H1 (cell line): Measurements from ENCODE around the gene AGAP3. TPM values are rescaled to one million over a fixed set of nuclear protein-coding genes. Genes with fewer than 3 reads are reported as not detected.
A peak's percentile ranks its signal among the peaks of the same experiment; 100 is the strongest.

Experiments
- CTCF ChIP-seq, 3 experiments: IDR thresholded peaks; 1 replicate in 2 of 3; 2 replicates in 1 of 3; pipeline versions ENCODE4 v1.5.1 to v1.6.1; 2011; ENCODE audit warnings: low read length in 3 of 3, mild to moderate bottlenecking in 3 of 3, inconsistent platforms in 2 of 3, low read depth in 1 of 3, moderate library complexity in 1 of 3; ENCODE audit not compliant: insufficient read depth in 1 of 3; ENCODE audit errors: control extremely low read depth in 1 of 3
- FOSL1 ChIP-seq: IDR thresholded peaks from 2 replicates; pipeline ENCODE4 v1.6.1; 2011; ENCODE audit warnings: mild to moderate bottlenecking, low read depth, low read length, moderate library complexity; ENCODE audit not compliant: insufficient read depth
- KDM4A ChIP-seq: IDR thresholded peaks from one replicate; pipeline ENCODE4 v1.7.1; 2012; ENCODE audit warnings: low read depth, mild to moderate bottlenecking, moderate library complexity, low read length, inconsistent platforms; ENCODE audit not compliant: severe bottlenecking
- POU5F1 ChIP-seq: IDR thresholded peaks from 2 replicates; pipeline ENCODE4 v1.6.1; 2011; ENCODE audit warnings: low read depth, mild to moderate bottlenecking, low read length, moderate library complexity
- polyA plus RNA-seq, 7 experiments: library from polyadenylated mRNA; depleted of rRNA in 3 of 7; stranded (reverse) in 5 of 7; unstranded in 2 of 7; fragments of >200 nt in 5 of 7; fragments of 200-250 nt in 2 of 7; gene quantifications; 1 replicate in 5 of 7; 2 replicates in 1 of 7; 4 replicates in 1 of 7; pipeline versions ENCODE4 v1.2.1 to v1.2.3, GENCODE V29; 2011 to 2013; ENCODE audit warnings: missing spikeins in 2 of 7, mixed read lengths in 2 of 7
- total RNA-seq: library from RNA; stranded (reverse); fragmentation: NEBNext Ultra II Directional; extraction: Animal tissue kit (Norgen Biotek cat#: 25700); gene quantifications from 2 replicates; pipeline ENCODE4 v1.2.1, GENCODE V29; 2021

Gene AGAP3
- total and polyA plus RNA-seq, 2 of the 8 experiments (the other 6 are each of a cell fraction or from before 2014, with no cell fraction given), result 66.4 to 120 TPM

DNA sequence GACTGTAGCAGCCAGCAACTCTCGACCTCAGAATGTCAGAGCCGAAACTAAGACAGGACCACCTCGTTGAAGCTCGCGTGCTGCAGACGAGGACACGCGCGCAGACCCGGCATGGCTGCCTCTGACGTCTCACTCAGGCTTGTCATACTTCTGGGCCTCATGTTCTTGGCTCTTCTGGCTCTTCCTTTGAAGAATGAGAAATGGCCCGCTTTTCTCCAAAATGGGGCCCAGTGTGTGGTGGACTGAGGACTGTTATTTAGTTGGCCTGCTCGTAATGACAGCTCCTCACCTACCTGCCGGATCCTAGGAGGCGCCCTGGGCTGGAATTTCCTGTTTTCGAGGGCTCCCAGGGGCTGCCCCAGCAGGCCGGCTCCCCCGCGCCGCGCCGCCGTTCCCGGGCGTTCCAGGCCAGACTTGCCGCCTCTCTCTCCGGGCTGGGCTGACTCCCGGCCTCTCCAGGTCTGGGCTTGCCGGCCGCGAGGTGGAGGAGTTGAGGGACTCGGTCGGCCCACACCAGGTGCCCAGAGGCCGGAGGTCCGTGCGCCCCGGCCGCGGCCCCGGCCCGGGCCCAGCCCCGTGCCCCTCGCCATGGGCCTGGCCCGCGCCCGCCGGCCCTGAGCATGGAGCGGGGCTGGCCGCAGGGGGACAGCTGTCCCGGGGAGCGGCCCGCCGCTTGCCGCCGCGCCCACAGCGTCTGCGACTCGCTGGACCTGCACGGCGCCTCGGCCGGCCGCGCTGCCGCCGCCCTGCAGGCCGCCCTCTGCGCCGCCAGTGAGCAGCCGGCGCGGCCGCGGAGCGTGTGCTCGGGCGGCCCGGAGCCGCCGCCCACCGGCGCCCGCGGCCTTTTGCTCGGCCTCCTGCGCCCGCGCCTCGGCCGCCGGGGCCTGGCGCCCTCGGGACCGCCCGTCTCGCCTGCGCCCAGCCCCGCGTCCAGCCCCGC, 28.1 kb downstream of the AGAP3 start (continued):
- TF ChIP-seq CTCF (IDR thresholded peaks at IDR 0.05; ENCODE audit: control extremely low read depth in 1 of 3, insufficient read depth in 1 of 3, low read depth in 1 of 3, low read length in 3 of 3) (0 out of 4 replicates have a peak, but pooled peaks of 1 of the 3 experiments have one; percentile 8), POU5F1 (no peak), KDM4A (peak; percentile 24), FOSL1 (no peak)
